Central memory CD8-positive, alpha-beta T cell (primary cell): ENCODE measurements around the gene ZBTB16.
"Not testable (repeated sequence)": the region's sequence is repeated elsewhere in the genome, so short reads cannot be mapped to it uniquely, and the experiment has no call there.

Source experiments
- ATAC-seq: fragments of 150-1000 bp; cut with Tn5 transposase; replicated peaks from 2 replicates; pipeline ENCODE4 v1.10.0; 2022; ENCODE audit warnings: mild to moderate bottlenecking, moderate FRiP score, moderate number of reproducible peaks; ENCODE audit not compliant: poor library complexity, severe bottlenecking; ENCODE audit errors: extremely low read depth
- DNase-seq, 2 donors: peaks; one replicate each; pipeline ENCODE4 v3.0.0; 2021; ENCODE audit warnings: low spot score in 2 of 2
- H3K27ac Mint-ChIP-seq: one replicate; pipeline ENCODE4 v1.8.0; 2022; ENCODE audit warnings: low read depth, mild to moderate bottlenecking, moderate library complexity, mixed read lengths
- H3K27me3 Mint-ChIP-seq: one replicate; pipeline ENCODE4 v1.8.0; 2022; ENCODE audit warnings: mixed read lengths
- H3K36me3 Mint-ChIP-seq: one replicate; pipeline ENCODE4 v1.8.0; 2022; ENCODE audit warnings: mild to moderate bottlenecking, moderate library complexity, mixed read lengths; ENCODE audit not compliant: insufficient read depth
- H3K4me1 Mint-ChIP-seq: one replicate; pipeline ENCODE4 v1.8.0; 2022; ENCODE audit warnings: mixed read lengths
- H3K4me3 Mint-ChIP-seq: one replicate; pipeline ENCODE4 v1.8.0; 2022; ENCODE audit warnings: mild to moderate bottlenecking, moderate library complexity, mixed read lengths
- H3K9me3 Mint-ChIP-seq: one replicate; pipeline ENCODE4 v1.8.0; 2022; ENCODE audit warnings: mixed read lengths

ZBTB16 gene

DNA sequence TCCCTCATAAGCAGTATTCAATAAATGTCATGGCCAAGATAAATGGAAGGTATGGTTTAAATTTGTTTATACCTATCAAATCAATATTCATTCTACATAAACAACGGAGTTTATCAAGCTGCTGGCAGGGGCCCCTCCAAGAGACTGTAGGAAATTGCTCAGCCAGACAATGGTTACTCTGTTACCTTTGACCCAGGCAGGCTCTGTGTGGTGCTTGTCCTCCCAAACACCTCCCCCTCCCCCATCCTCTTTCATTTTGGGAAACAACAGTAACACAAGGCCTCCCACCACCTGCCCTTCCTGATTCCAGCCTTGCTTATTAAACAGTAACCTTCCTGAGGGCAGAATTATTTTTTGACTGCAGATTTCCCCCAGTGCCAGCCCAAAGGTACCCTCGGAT lies 10.5 kb upstream of the ZBTB16 start:
- no peak overlapping the region for H3K4me3 Mint-ChIP-seq
- H3K4me1 Mint-ChIP-seq: peaks cover 9% of the 10 kb centered on the region
- no peak for DNase-seq
- H3K36me3 Mint-ChIP-seq: no peaks in the 10 kb centered on the region
- no peak overlapping the region for H3K27ac Mint-ChIP-seq
- peaks cover 26% of the 10 kb centered on the region for H3K27me3 Mint-ChIP-seq
- no peak for ATAC-seq
- no peaks in the 10 kb centered on the region for H3K9me3 Mint-ChIP-seq

DNA sequence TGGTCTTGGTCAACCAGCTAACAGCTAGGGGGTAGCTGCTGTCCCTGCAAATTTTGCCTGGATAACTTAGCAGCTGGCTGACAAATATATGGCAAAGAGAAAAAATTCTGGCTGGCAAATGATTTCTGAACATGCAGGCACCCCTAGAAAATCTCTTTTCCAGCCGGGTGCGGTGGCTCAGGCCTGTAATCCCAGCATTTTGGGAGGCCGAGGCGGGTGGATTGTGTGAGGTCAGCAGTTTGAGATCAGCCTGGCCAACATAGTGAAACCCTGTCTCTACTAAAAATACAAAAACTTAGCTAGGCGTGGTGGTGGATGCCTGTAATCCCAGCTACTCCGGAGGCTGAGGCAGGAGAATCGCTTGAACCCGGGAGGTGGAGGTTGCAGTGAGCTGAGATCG lies 9.7 kb upstream of the ZBTB16 start:
- H3K27me3 Mint-ChIP-seq: peaks cover 26% of the 10 kb centered on the region
- not testable (repeated sequence) for H3K4me1 Mint-ChIP-seq, DNase-seq

GRCh38 chr11:114050258-114050927 lies 9.1 kb upstream of the ZBTB16 start:
- H3K9me3 Mint-ChIP-seq: no peaks in the 10 kb centered on the region
- H3K36me3 Mint-ChIP-seq: no peaks in the 10 kb centered on the region
- no peak for DNase-seq
- ATAC-seq: no peak
- H3K27ac Mint-ChIP-seq: no peak overlapping the region
- H3K4me3 Mint-ChIP-seq: no peak overlapping the region
- no peaks in the 10 kb centered on the region for H3K4me1 Mint-ChIP-seq
- H3K27me3 Mint-ChIP-seq: peaks cover 26% of the 10 kb centered on the region

More for the DNA sequence above, 9.7 kb upstream of the ZBTB16 start:
- not testable (repeated sequence) for H3K4me3 Mint-ChIP-seq, ATAC-seq, H3K27ac Mint-ChIP-seq, H3K9me3 Mint-ChIP-seq, H3K36me3 Mint-ChIP-seq

DNA sequence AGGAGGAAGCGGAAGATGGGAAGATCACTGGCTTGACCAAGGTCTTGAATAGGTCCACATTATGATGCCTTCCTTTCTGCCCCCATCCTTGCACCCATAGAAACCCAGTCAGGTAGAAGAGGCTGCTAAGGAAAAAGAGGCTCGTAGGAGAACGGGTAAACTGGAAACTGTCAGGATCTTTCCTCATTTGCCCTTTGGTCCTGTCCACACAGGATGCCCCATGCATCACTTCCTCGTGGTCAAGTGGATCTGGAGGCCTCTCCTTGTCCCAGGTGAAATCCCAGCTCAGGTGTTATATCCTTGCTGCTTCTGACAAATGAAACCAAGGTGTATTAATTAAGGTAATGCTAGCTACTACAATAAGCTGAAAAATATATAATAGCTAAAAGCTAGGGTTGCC lies 8.0 kb upstream of the ZBTB16 start:
- peaks cover 33% of the 10 kb centered on the region for H3K27me3 Mint-ChIP-seq
- ATAC-seq: no peak
- no peak overlapping the region for H3K4me3 Mint-ChIP-seq
- H3K27ac Mint-ChIP-seq: no peak overlapping the region
- DNase-seq: no peak
- H3K9me3 Mint-ChIP-seq: no peaks in the 10 kb centered on the region
- no peaks in the 10 kb centered on the region for H3K4me1 Mint-ChIP-seq
- no peaks in the 10 kb centered on the region for H3K36me3 Mint-ChIP-seq

DNA sequence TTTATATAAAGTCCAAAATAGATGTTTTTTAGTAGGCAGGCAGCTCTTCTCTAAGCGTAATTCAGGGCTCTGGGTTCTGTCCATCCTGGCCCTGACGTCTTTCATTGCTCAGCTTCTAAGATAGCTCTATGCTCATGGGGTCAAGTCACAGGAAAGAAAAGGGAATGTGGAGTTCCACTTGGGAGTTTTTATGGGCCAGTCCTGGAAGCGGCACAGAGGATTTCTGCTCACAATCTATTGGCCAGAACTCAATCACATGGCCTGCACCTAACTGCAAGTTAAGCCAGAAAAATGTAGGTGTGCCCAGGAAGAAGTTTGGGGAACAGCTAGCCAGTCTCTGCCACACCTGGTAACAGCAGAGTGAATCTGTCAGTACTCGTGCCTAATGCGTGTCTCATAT lies 7.4 kb upstream of the ZBTB16 start:
- H3K27me3 Mint-ChIP-seq: peaks cover 33% of the 10 kb centered on the region
- H3K9me3 Mint-ChIP-seq: no peaks in the 10 kb centered on the region
- no peaks in the 10 kb centered on the region for H3K4me1 Mint-ChIP-seq
- H3K27ac Mint-ChIP-seq: no peak overlapping the region
- no peak for DNase-seq
- H3K4me3 Mint-ChIP-seq: no peak overlapping the region
- no peak for ATAC-seq
- H3K36me3 Mint-ChIP-seq: no peaks in the 10 kb centered on the region

DNA sequence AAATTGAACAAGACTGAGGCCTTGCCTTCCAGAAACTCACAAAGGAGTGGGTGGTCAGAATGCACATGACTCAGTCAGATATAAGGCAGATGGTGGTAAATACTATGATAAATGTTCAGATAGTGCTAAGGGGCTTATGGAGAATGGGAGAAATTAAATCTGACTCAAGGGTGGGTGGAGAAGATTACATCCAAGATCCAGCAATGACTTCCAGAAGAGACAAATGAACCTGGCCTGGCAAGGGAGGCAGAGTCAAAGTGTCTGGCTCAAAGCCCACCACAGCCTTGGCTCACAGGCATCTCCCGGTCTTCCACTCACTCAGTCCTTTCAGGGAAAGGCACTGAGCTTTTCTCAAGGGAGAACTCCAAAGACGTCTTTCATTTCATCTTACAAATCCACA lies 6.1 kb upstream of the ZBTB16 start:
- H3K4me3 Mint-ChIP-seq: no peak overlapping the region
- no peaks in the 10 kb centered on the region for H3K36me3 Mint-ChIP-seq
- H3K4me1 Mint-ChIP-seq: no peaks in the 10 kb centered on the region
- H3K27me3 Mint-ChIP-seq: peaks cover 35% of the 10 kb centered on the region
- H3K9me3 Mint-ChIP-seq: no peaks in the 10 kb centered on the region
- ATAC-seq (no peak), DNase-seq (no peak)
- H3K27ac Mint-ChIP-seq: no peak overlapping the region

DNA sequence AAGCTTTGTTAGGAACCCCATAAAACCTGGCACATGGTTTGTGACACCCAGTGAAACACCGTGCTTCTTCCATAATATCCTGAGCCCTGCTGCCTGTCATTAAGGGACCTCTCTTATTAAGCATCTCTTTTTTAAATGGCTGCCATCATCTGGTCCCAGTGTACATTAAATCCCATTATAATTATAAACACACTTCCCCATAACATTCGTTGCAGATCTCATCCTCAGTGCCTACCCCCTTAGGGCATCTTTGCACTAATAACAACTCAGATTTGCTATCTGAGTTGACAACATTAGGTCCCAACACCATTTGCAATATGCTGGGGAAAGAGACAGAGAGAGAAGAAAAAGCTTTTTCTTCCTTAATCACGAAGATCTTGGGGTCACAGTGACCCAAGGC lies 4.7 kb upstream of the ZBTB16 start:
- ATAC-seq: no peak
- Mint-ChIP-seq H3K9me3 (no peaks in the 10 kb centered on the region), H3K36me3 (peaks cover 3% of the 10 kb centered on the region), H3K27me3 (peaks cover 35% of the 10 kb centered on the region), H3K4me1 (peaks cover 9% of the 10 kb centered on the region), H3K27ac (no peak overlapping the region), H3K4me3 (no peak overlapping the region)
- no peak for DNase-seq

DNA sequence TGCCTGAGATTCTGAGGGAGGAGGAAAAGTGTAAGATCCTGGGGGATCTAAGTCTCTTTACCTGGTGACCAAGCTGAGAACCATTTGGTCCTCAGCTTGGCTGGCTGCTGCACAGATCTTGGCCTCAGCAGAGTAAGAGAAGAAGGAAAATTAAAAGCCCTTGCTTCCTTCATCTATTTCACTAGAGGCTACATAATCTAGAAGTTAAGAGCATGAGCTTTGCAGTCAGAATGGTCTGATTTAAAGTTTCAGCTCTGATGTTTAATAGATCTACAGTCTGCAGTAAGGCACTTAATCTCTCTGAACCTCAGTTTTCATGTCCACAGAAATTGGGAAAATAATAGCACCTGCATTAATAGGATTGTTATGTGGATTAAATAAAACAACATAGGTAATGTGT lies 3.1 kb upstream of the ZBTB16 start:
- no peak for DNase-seq
- no peak for ATAC-seq
- Mint-ChIP-seq H3K27ac (no peak overlapping the region), H3K4me3 (no peak overlapping the region), H3K27me3 (peaks cover 35% of the 10 kb centered on the region), H3K4me1 (peaks cover 13% of the 10 kb centered on the region), H3K36me3 (peaks cover 8% of the 10 kb centered on the region), H3K9me3 (no peaks in the 10 kb centered on the region)

GRCh38 chr11:114057147-114057546 lies 2.4 kb upstream of the ZBTB16 start:
- ATAC-seq (no peak), DNase-seq (no peak)
- no peak overlapping the region for H3K4me3 Mint-ChIP-seq
- H3K27ac Mint-ChIP-seq: no peak overlapping the region
- H3K4me1 Mint-ChIP-seq: peaks cover 13% of the 10 kb centered on the region
- H3K9me3 Mint-ChIP-seq: no peaks in the 10 kb centered on the region
- peaks cover 35% of the 10 kb centered on the region for H3K27me3 Mint-ChIP-seq
- H3K36me3 Mint-ChIP-seq: peaks cover 8% of the 10 kb centered on the region

DNA sequence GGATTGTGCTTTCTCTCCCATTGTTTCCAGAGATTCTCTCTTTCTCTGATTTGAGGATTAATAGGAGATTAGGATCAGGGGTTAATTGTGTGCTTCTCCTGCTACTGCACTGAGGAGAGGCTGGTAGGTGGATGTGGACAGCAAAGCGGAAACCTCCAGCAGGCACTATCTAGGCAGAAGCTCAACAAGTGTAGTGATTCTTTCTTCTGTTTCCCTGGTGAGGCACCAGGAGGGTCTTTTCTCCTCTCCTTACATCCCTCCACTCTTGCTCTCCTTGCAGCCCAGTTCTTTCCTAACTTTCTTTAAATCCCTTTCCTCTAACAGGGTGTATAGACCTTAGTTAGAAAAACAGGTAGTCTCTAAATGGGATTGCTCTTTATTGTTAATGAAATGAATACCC lies 1.9 kb upstream of the ZBTB16 start:
- Mint-ChIP-seq H3K4me3 (no peak overlapping the region), H3K27ac (no peak overlapping the region), H3K4me1 (peaks cover 13% of the 10 kb centered on the region), H3K36me3 (peaks cover 8% of the 10 kb centered on the region), H3K27me3 (peaks cover 35% of the 10 kb centered on the region), H3K9me3 (no peaks in the 10 kb centered on the region)
- no peak for ATAC-seq
- DNase-seq: no peak

- DNase-seq: no peak
- Mint-ChIP-seq H3K27me3 (peaks cover 35% of the 10 kb centered on the region), H3K4me1 (peaks cover 13% of the 10 kb centered on the region), H3K27ac (no peak overlapping the region), H3K36me3 (peaks cover 8% of the 10 kb centered on the region), H3K9me3 (no peaks in the 10 kb centered on the region), H3K4me3 (no peak overlapping the region)
- ATAC-seq: no peak
These were observed 1.3 kb upstream of the ZBTB16 start for GRCh38 chr11:114058026-114058706.

GRCh38 chr11:114058871-114059277 lies 637 bp upstream of the ZBTB16 start:
- H3K27me3 Mint-ChIP-seq: peaks cover 35% of the 10 kb centered on the region
- peak overlapping the region; percentile 86 for H3K4me3 Mint-ChIP-seq
- H3K9me3 Mint-ChIP-seq: no peaks in the 10 kb centered on the region
- no peak for DNase-seq
- H3K27ac Mint-ChIP-seq: peak overlapping the region; percentile 64
- H3K4me1 Mint-ChIP-seq: peaks cover 13% of the 10 kb centered on the region
- H3K36me3 Mint-ChIP-seq: peaks cover 8% of the 10 kb centered on the region
- no peak for ATAC-seq

GRCh38 chr11:114059984-114060391 lies 477 bp downstream of the ZBTB16 start:
- Mint-ChIP-seq H3K4me3 (peak overlapping the region; percentile 86), H3K9me3 (no peaks in the 10 kb centered on the region), H3K4me1 (peaks cover 13% of the 10 kb centered on the region), H3K36me3 (peaks cover 8% of the 10 kb centered on the region), H3K27me3 (peaks cover 35% of the 10 kb centered on the region), H3K27ac (peak overlapping the region; percentile 64)
- ATAC-seq (peak; percentile 44), DNase-seq (no peak)
